Heart right ventricle (tissue), 16 donors: ENCODE data around the gene PTPRD. TPM values are rescaled to one million over a fixed set of nuclear protein-coding genes. Genes with fewer than 3 reads are reported as not detected.

Experiments
- ATAC-seq, 8 donors: fragments of 200-7000 bp; cut with Tn5 transposase; one replicate each; pipeline ENCODE4 v1.9.1; 2020; ENCODE audit warnings: mild to moderate bottlenecking in 8 of 8, moderate library complexity in 8 of 8, moderate number of reproducible peaks in 1 of 8
- DNase-seq, 2 donors: peaks; one replicate each; pipeline ENCODE4 v3.0.0-alpha.2; 2020
- H3K27ac ChIP-seq, 10 donors: fragments of 200-600 bp; sonication (generic) in 2 of 10; one replicate each; pipeline versions ENCODE4 v1.5.0 to v1.8.0; 2020 to 2022; ENCODE audit warnings: mild to moderate bottlenecking in 3 of 10
- H3K27me3 ChIP-seq, 7 donors: fragments of 200-600 bp; one replicate each; pipeline ENCODE4 v1.8.0; 2021 to 2022; ENCODE audit warnings: mild to moderate bottlenecking in 2 of 7
- H3K36me3 ChIP-seq, 9 donors: fragments of 200-600 bp; sonication (generic) in 1 of 9; one replicate each; pipeline versions ENCODE4 v1.5.0 to v1.8.0; 2020 to 2022; ENCODE audit warnings: mild to moderate bottlenecking in 2 of 9
- H3K4me1 ChIP-seq, 9 donors: fragments of 200-600 bp; sonication (generic) in 1 of 9; one replicate each; pipeline versions ENCODE4 v1.5.0 to v1.8.0; 2020 to 2022; ENCODE audit warnings: mild to moderate bottlenecking in 4 of 9
- H3K4me3 ChIP-seq, 10 donors: fragments of 200-600 bp; sonication (generic) in 2 of 10; one replicate each; pipeline versions ENCODE4 v1.5.0 to v1.8.0; 2020 to 2022; ENCODE audit warnings: mild to moderate bottlenecking in 7 of 10, moderate library complexity in 2 of 10
- H3K9me3 ChIP-seq, 11 donors: fragments of 200-600 bp in 10 of 11; sonication (generic) in 2 of 11; one replicate each; pipeline versions ENCODE4 v1.5.0 to v1.8.0; 2013 to 2022; ENCODE audit warnings: mild to moderate bottlenecking in 2 of 11, control low read depth in 1 of 11, moderate library complexity in 1 of 11
- WGBS, 2 donors: extraction: QIAGEN DNeasy Blood & Tissue Kit; methylation state at CpG; one replicate each; pipeline ENCODE4 v1.1.7; 2013; ENCODE audit warnings: inconsistent platforms in 1 of 2; 5-methylcytosine and 5-hydroxymethylcytosine counted together
- intact Hi-C, 10 donors: fragments of 100-400 bp; cut with DNase I; formaldehyde crosslinking; loops; one replicate each; pipeline versions ENCODE4 v1.11.1 to v1.14.2; 2022
- polyA plus RNA-seq, 2 donors: library from polyadenylated mRNA; stranded (reverse); fragments of 200-250 nt; gene quantifications; one replicate each; pipeline ENCODE4 v1.2.3, GENCODE V29; 2013
- total RNA-seq, 10 donors: library from RNA; stranded (reverse); fragmentation: NEBNext Ultra II Directional in 3 of 10; extraction: Animal tissue kit (Norgen Biotek cat#: 25700) in 3 of 10; gene quantifications; one replicate each; pipeline versions ENCODE4 v1.2.1 to v1.2.4, GENCODE V29; 2021 to 2023
- TF ChIP-seq, protein P1 (sequence below), 9 donors: fragments of 200-600 bp; sonication (generic) in 2 of 9; IDR thresholded peaks; one replicate each; pipeline versions ENCODE4 v1.5.0 to v1.8.0; 2021 to 2022; ENCODE audit warnings: antibody characterized with exemption in 9 of 9, mild to moderate bottlenecking in 5 of 9, moderate library complexity in 1 of 9
- donor health status: Arrhythmogenic right ventricular cardiomyopathy.
- donor health status: ischemic (EF 13 %, LVEDD 7.1; RV severe dilation, severe dysfunction).
- donor health status: healthy with polysubstance abuse.
- donor health status: DM: no; HTN: yes; CAD: no.
- donor health status: DM: no; HTN: no; CAD: no.
- donor health status: ischemic (EF 25% LVEDD 6.9; RV normal size, moderate dysfunction).
- donor health status: ischemic (EF 25% LVEDD 5.7; RV mildly dilated, moderate dysfunction).
- donor health status: healthy.
- donor health status: DM: yes; HTN: yes; CAD: no.
- donor health status: Ischemic cardiomyopathy.
- donor health status: ischemic (EF 35%, LVEDD 5.7; RV mildly dilated, moderate dysfunction).
- donor health status: nonischemic (EF 11% LVEDD 7.7; RV severe dilation, severe dysfunction).
- donor health status: DM: yes; HTN: yes; CAD: no.
- donor health status: PGD.
- donor health status: ischemic (EF 29% LVEDD 5.4; RV normal size, mild dysfunction).
- donor health status: nonischemic (EF 23%, LVEDD 6.1; RV moderate dilation, normal function).

Gene PTPRD
- total and polyA plus RNA-seq, 12 donors: 1.4 to 25.2 (median 13.0) TPM

DNA sequence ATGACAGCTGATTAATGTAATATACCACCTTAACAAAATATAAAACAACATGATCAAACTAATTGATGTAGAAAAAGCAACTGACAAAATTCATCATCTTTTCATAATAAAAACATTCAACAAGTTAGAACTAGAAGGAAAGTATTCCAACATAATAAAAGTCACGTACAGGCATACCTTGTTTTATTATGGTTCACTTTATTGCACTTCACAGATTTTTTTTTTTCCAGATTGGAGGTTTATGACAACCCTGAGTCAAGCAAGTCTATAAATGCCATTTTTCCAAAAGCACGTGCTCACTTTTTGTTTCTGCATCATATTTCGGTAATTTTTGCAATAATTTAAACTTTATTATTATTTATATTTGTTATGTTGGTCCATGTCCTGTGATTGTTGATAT, 1120.3 kb downstream of the PTPRD start:
- DNase-seq (no peak), ATAC-seq (no peak)
- Histone ChIP-seq H3K27ac (no peak overlapping the region), H3K4me1 (no peaks in the 10 kb centered on the region), H3K27me3 (no peaks in the 10 kb centered on the region), H3K9me3 (peaks cover 0 to 48% (median 11%) of the 10 kb centered on the region in 11 donors), H3K36me3 (no peaks in the 10 kb centered on the region), H3K4me3 (no peak overlapping the region)
- intact Hi-C loops: no loop called here
- TF ChIP-seq, protein P1, sequence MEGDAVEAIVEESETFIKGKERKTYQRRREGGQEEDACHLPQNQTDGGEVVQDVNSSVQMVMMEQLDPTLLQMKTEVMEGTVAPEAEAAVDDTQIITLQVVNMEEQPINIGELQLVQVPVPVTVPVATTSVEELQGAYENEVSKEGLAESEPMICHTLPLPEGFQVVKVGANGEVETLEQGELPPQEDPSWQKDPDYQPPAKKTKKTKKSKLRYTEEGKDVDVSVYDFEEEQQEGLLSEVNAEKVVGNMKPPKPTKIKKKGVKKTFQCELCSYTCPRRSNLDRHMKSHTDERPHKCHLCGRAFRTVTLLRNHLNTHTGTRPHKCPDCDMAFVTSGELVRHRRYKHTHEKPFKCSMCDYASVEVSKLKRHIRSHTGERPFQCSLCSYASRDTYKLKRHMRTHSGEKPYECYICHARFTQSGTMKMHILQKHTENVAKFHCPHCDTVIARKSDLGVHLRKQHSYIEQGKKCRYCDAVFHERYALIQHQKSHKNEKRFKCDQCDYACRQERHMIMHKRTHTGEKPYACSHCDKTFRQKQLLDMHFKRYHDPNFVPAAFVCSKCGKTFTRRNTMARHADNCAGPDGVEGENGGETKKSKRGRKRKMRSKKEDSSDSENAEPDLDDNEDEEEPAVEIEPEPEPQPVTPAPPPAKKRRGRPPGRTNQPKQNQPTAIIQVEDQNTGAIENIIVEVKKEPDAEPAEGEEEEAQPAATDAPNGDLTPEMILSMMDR (IDR thresholded peaks at IDR 0.05): no peak
- WGBS, 2 donors: 82 to 83% methylated on average over 3 of the region's 3 CpGs

DNA sequence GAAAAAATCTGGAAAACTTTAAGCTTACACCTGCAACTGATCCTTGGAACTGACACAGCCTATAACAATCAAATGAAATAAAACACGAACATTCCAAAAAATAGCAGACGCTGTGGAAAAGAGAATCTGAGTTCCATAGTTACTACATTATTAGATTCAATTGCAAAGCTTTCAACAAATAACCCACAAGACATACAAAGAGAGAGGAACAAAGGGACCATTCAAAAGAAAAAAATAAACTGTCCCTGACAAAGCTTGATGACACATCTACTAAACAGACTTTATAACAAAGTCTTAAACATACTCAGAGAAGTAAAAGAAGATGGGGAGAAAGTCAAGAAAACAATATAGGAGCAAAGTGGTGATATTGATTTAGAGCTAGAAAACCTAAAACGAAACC, 1123.6 kb downstream of the PTPRD start:
- WGBS, 2 donors: 78 to 80% methylated on average over 3 of the region's 3 CpGs
- TF ChIP-seq, protein P1 (IDR thresholded peaks at IDR 0.05): no peak
- intact Hi-C loops: no loop called here
- no peak for DNase-seq
- ATAC-seq: no peak
- Histone ChIP-seq H3K27ac (no peak overlapping the region), H3K4me3 (no peak overlapping the region), H3K27me3 (no peaks in the 10 kb centered on the region), H3K36me3 (no peaks in the 10 kb centered on the region), H3K4me1 (no peaks in the 10 kb centered on the region), H3K9me3 (peaks cover 0 to 31% (median 4%) of the 10 kb centered on the region in 11 donors)

DNA sequence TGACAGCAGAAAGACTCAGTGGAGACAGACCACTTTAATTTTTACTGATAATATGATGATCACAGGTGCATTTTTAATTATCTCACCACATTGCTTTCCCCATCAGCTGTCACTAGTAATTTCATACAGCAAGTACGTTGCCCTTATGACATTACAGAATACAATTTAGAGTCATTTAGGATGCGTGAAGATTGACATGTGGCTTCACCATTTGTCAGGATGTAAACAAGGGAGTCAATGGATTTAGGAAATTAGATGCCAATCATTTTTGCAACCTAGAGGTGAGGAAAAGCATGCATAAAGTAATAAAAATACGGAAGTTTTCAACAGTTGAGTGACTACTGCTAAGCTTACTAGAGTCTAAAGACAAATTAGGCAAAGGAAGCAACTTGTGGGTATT, 1129.6 kb downstream of the PTPRD start:
- 58 to 65% methylated on average over 3 of the region's 3 CpGs for WGBS, 2 donors
- no peaks in the 10 kb centered on the region for H3K36me3 ChIP-seq
- no peak for ATAC-seq

DNA sequence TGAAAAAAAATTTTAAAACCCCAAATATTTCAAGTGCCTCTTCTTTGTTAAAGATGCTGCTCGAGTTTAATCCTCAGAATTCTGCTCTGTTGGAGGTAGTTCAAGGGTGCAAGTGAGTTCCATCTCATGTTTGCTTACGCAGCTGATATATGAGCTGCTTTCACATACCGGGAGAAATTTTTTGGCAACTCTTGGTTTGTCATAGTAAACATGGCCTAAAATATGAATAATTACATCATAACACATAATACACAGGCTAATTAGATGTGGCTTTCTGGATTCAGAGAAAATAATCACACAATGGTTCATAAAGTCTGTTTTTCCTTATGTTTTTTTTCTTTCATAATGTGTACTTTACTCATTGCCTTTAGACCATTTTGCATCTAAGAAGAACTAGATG, 1134.1 kb downstream of the PTPRD start:
- ATAC-seq (no peak), DNase-seq (no peak)
- Histone ChIP-seq H3K4me1 (no peaks in the 10 kb centered on the region), H3K9me3 (peaks cover 0 to 3% (median 0%) of the 10 kb centered on the region in 11 donors), H3K27me3 (no peaks in the 10 kb centered on the region), H3K27ac (no peak overlapping the region), H3K4me3 (no peak overlapping the region), H3K36me3 (no peaks in the 10 kb centered on the region)
- 61 to 70% methylated on average over 3 of the region's 3 CpGs for WGBS, 2 donors
- intact Hi-C loops: no loop called here
- TF ChIP-seq, protein P1 (IDR thresholded peaks at IDR 0.05): no peak

More for the DNA sequence above, 1129.6 kb downstream of the PTPRD start:
- TF ChIP-seq, protein P1 (IDR thresholded peaks at IDR 0.05): no peak
- DNase-seq: no peak
- Histone ChIP-seq H3K4me3 (no peak overlapping the region), H3K9me3 (peaks cover 0 to 11% (median 0%) of the 10 kb centered on the region in 11 donors), H3K27ac (no peak overlapping the region), H3K27me3 (no peaks in the 10 kb centered on the region), H3K4me1 (no peaks in the 10 kb centered on the region)
- intact Hi-C loops: no loop called here
